HCT116 (cell line): ENCODE results near the gene MICA. TPM values are rescaled to one million over a fixed set of nuclear protein-coding genes. Genes with fewer than 3 reads are reported as not detected.

Source experiments
- ATAC-seq: fragments of 200-7000 bp; cut with Tn5 transposase; 2 replicates; pipeline ENCODE4 v1.9.1; 2020; ENCODE audit warnings: mild to moderate bottlenecking, moderate library complexity
- BruUV-seq: library from RNA; stranded (reverse); fragments of 400-500 nt; replicated peaks from 2 replicates; lab custom pipeline; 2021; lab: Mats Ljungman, UMichigan
- CTCF ChIA-PET: fragments of 300-600 bp; sonication (Branson Sonifier 250); formaldehyde crosslinking; loops from one replicate; lab custom pipeline; 2021; ENCODE audit warnings: antibody characterized with exemption; lab: Charles Lee
- POLR2A ChIA-PET: fragments of 300-600, 350-600 bp; sonication (Branson Sonifier 250); formaldehyde crosslinking; loops from one replicate; lab custom pipeline; 2021; ENCODE audit warnings: antibody characterized with exemption; lab: Charles Lee
- RAD21 ChIA-PET, 2 experiments: fragments of 300-600 bp; sonication (Branson Sonifier 250); formaldehyde crosslinking; loops; one replicate each; lab custom pipeline; 2023; ENCODE audit warnings: low total read pairs in 2 of 2; ENCODE audit not compliant: uncharacterized antibody in 2 of 2, unreplicated experiment in 2 of 2, low non-redundant PET in 1 of 2; lab: Charles Lee
- DNase-seq: peaks from one replicate; pipeline ENCODE4 v3.0.0-alpha.2; 2010; ENCODE audit warnings: low read depth, low spot score
- H2AFZ ChIP-seq: fragments of 200-600 bp; shearing (Covaris generic), sonication (generic); 2 replicates; pipeline ENCODE4 v1.6.1; 2017; ENCODE audit warnings: low read depth, mixed run types, mixed read lengths, antibody characterized with exemption, low read length; ENCODE audit not compliant: poor library complexity, severe bottlenecking
- H3K27ac ChIP-seq: 2 replicates; pipeline ENCODE4 v1.5.1; 2012; ENCODE audit warnings: low read depth, low read length
- H3K27me3 ChIP-seq: fragments of 200-600 bp; sonication (generic); 2 replicates; pipeline ENCODE4 v1.6.1; 2016; ENCODE audit warnings: mixed run types, low read length, mixed read lengths; ENCODE audit not compliant: insufficient read depth
- H3K36me3 ChIP-seq, 2 experiments: fragments of 200-500 bp in 1 of 2; fragments of 200-600 bp in 1 of 2; sonication (Bioruptor generic) in 1 of 2; sonication (generic) in 1 of 2; 2 replicates each; pipeline versions ENCODE4 v1.5.1 to v1.6.1; 2014 to 2016; ENCODE audit warnings: low read length in 2 of 2, inconsistent platforms in 1 of 2, mixed read lengths in 1 of 2, mixed run types in 1 of 2; ENCODE audit not compliant: insufficient read depth in 2 of 2, control insufficient read depth in 1 of 2
- H3K4me1 ChIP-seq, 2 experiments: fragments of 200-600 bp in 1 of 2; sonication (generic) in 1 of 2; 2 replicates each; pipeline versions ENCODE4 v1.5.1 to v1.6.1; 2012 to 2017; ENCODE audit warnings: low read length in 2 of 2, inconsistent platforms in 1 of 2, mild to moderate bottlenecking in 1 of 2, mixed read lengths in 1 of 2, mixed run types in 1 of 2, moderate library complexity in 1 of 2; ENCODE audit not compliant: insufficient read depth in 2 of 2, control insufficient read depth in 1 of 2
- H3K4me2 ChIP-seq: fragments of 200-600 bp; sonication (generic); 2 replicates; pipeline ENCODE4 v1.6.1; 2017; ENCODE audit warnings: mixed run types, low read length, mixed read lengths
- H3K4me3 ChIP-seq, 2 experiments: fragments of 200-600 bp in 1 of 2; sonication (generic) in 1 of 2; replicated peaks in 1 of 2; 2 replicates each; pipeline ENCODE4 v1.5.1; 2011 to 2016; ENCODE audit warnings: low read length in 2 of 2, control low read depth in 1 of 2, low read depth in 1 of 2, mild to moderate bottlenecking in 1 of 2, mixed read lengths in 1 of 2, mixed run types in 1 of 2
- H3K79me2 ChIP-seq: fragments of 200-600 bp; sonication (generic); 2 replicates; pipeline ENCODE4 v1.6.1; 2017; ENCODE audit warnings: mild to moderate bottlenecking, mixed run types, low read length, moderate library complexity, mixed read lengths; ENCODE audit not compliant: insufficient read depth
- H3K9ac ChIP-seq: fragments of 200-600 bp; sonication (generic); 2 replicates; pipeline ENCODE4 v1.6.1; 2016; ENCODE audit warnings: low read length, mixed read lengths
- H3K9me2 ChIP-seq: fragments of 200-600 bp; sonication (generic), shearing (Covaris generic); 2 replicates; pipeline ENCODE4 v1.6.1; 2017; ENCODE audit warnings: mixed run types, mild to moderate bottlenecking, moderate library complexity; ENCODE audit not compliant: insufficient read depth
- H3K9me3 ChIP-seq, 2 experiments: fragments of 200-500 bp in 1 of 2; fragments of 200-600 bp in 1 of 2; sonication (Bioruptor generic) in 1 of 2; sonication (generic) in 1 of 2; 2 replicates each; pipeline ENCODE4 v1.6.1; 2014 to 2017; ENCODE audit warnings: low read length in 2 of 2, mixed read lengths in 2 of 2, inconsistent platforms in 1 of 2, low read depth in 1 of 2, mild to moderate bottlenecking in 1 of 2, mixed run types in 1 of 2, moderate library complexity in 1 of 2; ENCODE audit not compliant: control insufficient read depth in 1 of 2, insufficient read depth in 1 of 2
- H4K20me1 ChIP-seq: fragments of 200-600 bp; sonication (generic), shearing (Covaris generic); 2 replicates; pipeline ENCODE4 v1.6.1; 2017; ENCODE audit warnings: mixed run types, mild to moderate bottlenecking, moderate library complexity; ENCODE audit not compliant: insufficient read depth
- CBX3 ChIP-seq: IDR thresholded peaks from 2 replicates; pipeline ENCODE4 v1.6.1; 2012; ENCODE audit warnings: low read depth
- CEBPB ChIP-seq: IDR thresholded peaks from 2 replicates; pipeline ENCODE4 v1.6.1; 2012; ENCODE audit warnings: low read depth
- EGR1 ChIP-seq: IDR thresholded peaks from 2 replicates; pipeline ENCODE4 v1.6.1; 2012; ENCODE audit warnings: low read depth
- JUND ChIP-seq: IDR thresholded peaks from 2 replicates; pipeline ENCODE4 v1.6.1; 2012
- MAX ChIP-seq: IDR thresholded peaks from 2 replicates; pipeline ENCODE4 v1.6.1; 2012
- POLR2A ChIP-seq: IDR thresholded peaks from 2 replicates; pipeline ENCODE4 v1.7.0; 2011; ENCODE audit warnings: borderline replicate concordance; ENCODE audit not compliant: insufficient read depth, insufficient read length; ENCODE audit errors: extremely low read depth
- SP1 ChIP-seq: IDR thresholded peaks from 2 replicates; pipeline ENCODE4 v1.6.1; 2012; ENCODE audit warnings: low read depth
- SRF ChIP-seq: IDR thresholded peaks from 2 replicates; pipeline ENCODE4 v1.6.1; 2012; ENCODE audit warnings: low read depth
- TCF7L2 ChIP-seq: IDR thresholded peaks from 2 replicates; pipeline ENCODE4 v1.7.0; 2011; ENCODE audit warnings: borderline replicate concordance, inconsistent platforms; ENCODE audit not compliant: insufficient read depth, insufficient read length; ENCODE audit errors: extremely low read depth
- ZFX ChIP-seq: fragments of 450-650 bp; IDR thresholded peaks from 2 replicates; pipeline ENCODE4 v1.6.1; 2017
- intact Hi-C: fragments of 100-400 bp; cut with micrococcal nuclease; formaldehyde crosslinking; loops from 2 replicates; pipeline ENCODE4 v1.10.0; 2022
- total RNA-seq: library from RNA; stranded (reverse); gene quantifications from one replicate; pipeline ENCODE4 v1.2.1, GENCODE V29; 2021; ENCODE audit not compliant: unreplicated experiment
- TF ChIP-seq, protein P1 (sequence below): IDR thresholded peaks from 2 replicates; pipeline ENCODE4 v1.6.1; 2012; ENCODE audit warnings: low read depth
- TF ChIP-seq, protein P2 (sequence below): IDR thresholded peaks from 2 replicates; pipeline ENCODE4 v1.6.1; 2012

MICA gene
- total RNA-seq, 1 experiment from 2014 or later = 24.1 TPM

- TF ChIP-seq, protein P1, sequence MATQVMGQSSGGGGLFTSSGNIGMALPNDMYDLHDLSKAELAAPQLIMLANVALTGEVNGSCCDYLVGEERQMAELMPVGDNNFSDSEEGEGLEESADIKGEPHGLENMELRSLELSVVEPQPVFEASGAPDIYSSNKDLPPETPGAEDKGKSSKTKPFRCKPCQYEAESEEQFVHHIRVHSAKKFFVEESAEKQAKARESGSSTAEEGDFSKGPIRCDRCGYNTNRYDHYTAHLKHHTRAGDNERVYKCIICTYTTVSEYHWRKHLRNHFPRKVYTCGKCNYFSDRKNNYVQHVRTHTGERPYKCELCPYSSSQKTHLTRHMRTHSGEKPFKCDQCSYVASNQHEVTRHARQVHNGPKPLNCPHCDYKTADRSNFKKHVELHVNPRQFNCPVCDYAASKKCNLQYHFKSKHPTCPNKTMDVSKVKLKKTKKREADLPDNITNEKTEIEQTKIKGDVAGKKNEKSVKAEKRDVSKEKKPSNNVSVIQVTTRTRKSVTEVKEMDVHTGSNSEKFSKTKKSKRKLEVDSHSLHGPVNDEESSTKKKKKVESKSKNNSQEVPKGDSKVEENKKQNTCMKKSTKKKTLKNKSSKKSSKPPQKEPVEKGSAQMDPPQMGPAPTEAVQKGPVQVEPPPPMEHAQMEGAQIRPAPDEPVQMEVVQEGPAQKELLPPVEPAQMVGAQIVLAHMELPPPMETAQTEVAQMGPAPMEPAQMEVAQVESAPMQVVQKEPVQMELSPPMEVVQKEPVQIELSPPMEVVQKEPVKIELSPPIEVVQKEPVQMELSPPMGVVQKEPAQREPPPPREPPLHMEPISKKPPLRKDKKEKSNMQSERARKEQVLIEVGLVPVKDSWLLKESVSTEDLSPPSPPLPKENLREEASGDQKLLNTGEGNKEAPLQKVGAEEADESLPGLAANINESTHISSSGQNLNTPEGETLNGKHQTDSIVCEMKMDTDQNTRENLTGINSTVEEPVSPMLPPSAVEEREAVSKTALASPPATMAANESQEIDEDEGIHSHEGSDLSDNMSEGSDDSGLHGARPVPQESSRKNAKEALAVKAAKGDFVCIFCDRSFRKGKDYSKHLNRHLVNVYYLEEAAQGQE = no peak
- TF ChIP-seq EGR1 (no peak), JUND (no peak)
- TF ChIP-seq, protein P2, sequence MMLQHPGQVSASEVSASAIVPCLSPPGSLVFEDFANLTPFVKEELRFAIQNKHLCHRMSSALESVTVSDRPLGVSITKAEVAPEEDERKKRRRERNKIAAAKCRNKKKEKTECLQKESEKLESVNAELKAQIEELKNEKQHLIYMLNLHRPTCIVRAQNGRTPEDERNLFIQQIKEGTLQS = no peak
Observed at GRCh38 chr6:31378062-31378720, 25.2 kb upstream of the MICA start (continued).

- BruUV-seq = no TSS peak
- Histone ChIP-seq H3K4me1 (no peaks in the 10 kb centered on the region), H3K4me3 (no peak overlapping the region), H3K4me2 (no peak overlapping the region), H4K20me1 (no peaks in the 10 kb centered on the region), H3K27ac (no peak overlapping the region), H3K9me2 (no peaks in the 10 kb centered on the region), H3K27me3 (peaks cover 3% of the 10 kb centered on the region; the same call in 1 of the 2 replicates), H3K9ac (no peak overlapping the region), H3K79me2 (no peaks in the 10 kb centered on the region), H3K36me3 (no peaks in the 10 kb centered on the region), H3K9me3 (no peaks in the 10 kb centered on the region), H2AFZ (no peak overlapping the region)
- ChIA-PET CTCF (interaction anchor here (1.0 kb wide), 1 partner anchor 12 kb away, joined by 4 read pairs; no protein-coding TSS in a partner anchor), POLR2A (no interaction called here), RAD21 (no interaction called here)
- TF ChIP-seq CBX3 = no peak
- TF ChIP-seq MAX = no peak
- no peak for TF ChIP-seq SP1
- no peak for TF ChIP-seq ZFX
- TF ChIP-seq EGR1 = no peak
- no peak for TF ChIP-seq TCF7L2
- TF ChIP-seq SRF = no peak
- no peak for TF ChIP-seq CEBPB
- no peak for TF ChIP-seq POLR2A
- intact Hi-C loops = no loop called here
- ATAC-seq = no peak
- DNase-seq = no peak
Observed at GRCh38 chr6:31378721-31379103, 24.7 kb upstream of the MICA start.
